ENCODE measurements around the gene EIF4G3.
"Not testable (repeated sequence)": the region's sequence is repeated elsewhere in the genome, so short reads cannot be mapped to it uniquely, and the experiment has no call there.

EIF4G3 gene

DNA sequence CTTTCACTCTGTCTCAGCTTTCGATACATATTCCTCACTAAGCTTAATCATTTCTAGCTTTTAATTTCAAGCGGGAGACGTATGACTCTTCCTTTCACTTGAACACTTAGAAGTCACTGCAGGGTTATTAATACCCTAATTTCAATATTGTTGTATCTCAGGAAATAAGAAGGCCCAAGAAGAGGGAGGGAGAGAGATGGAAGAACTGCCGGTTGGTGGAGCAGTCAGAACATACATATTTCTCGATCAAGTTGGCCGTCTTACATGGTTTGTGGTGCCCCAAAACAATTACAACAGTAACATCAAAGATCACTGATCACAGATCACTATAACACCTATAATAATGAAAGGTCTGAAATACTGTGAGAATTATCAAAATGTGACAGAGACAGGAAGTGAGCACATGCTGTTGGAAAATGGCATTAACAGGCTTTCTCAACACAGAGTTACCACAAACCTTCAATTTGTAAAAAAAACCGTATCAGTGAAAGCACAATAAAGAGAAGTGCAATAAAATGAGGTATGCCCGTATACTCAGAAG lies 244.2 kb downstream of the EIF4G3 start:
- DNase-seq = peak in 1 of 2 donors; percentile 20

DNA sequence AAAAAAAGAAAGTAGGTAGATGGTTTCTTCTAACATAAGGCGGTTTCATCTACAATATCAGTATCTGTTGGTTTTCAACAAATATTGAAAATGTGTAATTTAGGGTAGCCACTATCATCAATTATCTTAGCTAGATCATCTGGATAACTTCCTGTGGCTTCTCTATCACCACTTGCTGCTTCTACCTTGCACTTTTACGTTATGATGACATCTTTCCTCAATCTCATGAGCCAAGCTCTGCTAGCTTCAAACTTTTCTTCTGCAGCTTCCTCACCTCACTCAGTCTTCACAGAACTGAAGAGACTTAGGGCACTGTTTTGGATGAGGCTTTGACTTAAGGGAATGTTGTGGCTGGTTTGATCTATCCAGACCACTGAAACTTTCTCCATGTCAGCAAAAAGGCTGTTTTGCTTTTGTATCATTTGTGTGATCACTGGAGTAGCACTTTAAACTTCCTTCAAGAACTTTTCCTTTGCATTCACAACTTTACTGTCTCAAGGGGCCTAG lies 244.7 kb downstream of the EIF4G3 start:
- no peak for DNase-seq

DNA sequence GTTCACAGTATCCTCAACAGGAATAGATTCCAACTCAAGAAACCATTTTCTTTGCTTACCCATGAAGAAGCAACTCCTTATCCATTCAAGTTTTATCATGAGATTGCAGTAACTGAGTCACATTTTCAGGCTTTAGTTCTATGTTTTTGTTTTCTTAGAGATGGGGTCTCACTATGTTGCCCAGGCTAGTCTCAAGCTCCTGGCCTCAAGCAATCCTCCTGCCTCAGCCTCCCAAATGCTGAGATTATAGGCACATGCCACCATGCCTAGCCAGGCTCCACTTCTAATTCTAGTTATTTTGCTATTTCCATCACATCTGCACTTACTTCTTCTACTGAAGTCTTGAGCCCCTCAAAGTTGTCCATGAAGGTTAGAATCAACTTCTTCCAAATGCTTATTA lies 246.3 kb downstream of the EIF4G3 start:
- no peak for DNase-seq

DNA sequence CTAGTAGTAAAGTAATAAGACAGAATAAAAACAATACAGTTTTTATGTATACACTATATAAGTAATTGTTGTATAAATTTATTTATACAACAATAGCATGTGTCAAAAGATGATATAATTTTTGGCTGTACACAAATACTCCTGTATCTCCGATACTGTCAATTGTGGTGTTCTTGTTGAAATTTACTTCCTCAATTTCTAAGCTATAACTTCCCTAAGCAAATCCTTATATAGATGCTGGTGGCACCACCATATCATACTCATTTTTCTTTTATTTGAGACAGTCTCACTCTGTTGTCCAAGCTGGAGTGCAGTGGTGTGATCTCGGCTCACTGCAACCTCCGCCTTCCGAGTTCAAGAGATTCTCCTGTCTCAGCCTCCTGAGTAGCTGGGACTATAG lies 248.6 kb downstream of the EIF4G3 start:
- DNase-seq = peak in 1 of 2 donors; percentile 31

DNA sequence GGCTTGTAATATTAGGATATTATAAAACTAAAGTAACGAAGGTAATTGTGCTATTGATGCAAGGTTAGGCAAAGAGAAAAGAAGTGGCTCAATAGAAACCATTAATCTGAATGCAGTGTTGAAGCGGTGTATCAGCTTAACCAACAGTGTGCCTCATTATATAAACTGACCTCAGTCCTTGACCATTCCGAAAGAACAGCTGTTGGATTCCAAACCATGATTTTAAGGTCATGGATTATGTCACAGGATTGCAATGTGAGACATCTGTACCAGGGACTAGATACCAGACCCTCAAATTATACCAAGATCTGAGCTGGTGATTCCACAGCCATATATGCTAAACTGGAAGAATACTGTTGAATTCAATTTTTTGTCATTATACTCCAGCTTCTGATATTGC lies 255.4 kb downstream of the EIF4G3 start:
- no peak for DNase-seq

DNA sequence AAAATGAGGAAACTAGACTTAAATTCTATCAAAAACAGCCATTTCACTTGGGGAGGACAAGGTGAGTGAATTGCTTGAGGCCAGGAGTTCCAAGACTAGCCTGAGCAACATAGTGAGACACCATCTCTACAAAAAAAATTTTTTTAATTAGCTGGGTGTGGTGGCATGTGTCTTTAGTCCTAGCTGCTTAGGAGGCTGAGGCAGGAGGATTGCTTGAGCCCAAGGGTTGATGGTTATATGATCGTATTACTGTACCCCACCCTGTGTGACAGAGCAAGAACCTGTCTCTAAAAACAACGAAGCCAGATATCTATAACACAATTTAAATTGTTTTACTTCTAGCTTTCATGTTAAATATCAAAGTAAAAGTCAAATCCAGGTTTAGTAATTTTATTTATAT lies 263.5 kb downstream of the EIF4G3 start:
- no peak for DNase-seq

DNA sequence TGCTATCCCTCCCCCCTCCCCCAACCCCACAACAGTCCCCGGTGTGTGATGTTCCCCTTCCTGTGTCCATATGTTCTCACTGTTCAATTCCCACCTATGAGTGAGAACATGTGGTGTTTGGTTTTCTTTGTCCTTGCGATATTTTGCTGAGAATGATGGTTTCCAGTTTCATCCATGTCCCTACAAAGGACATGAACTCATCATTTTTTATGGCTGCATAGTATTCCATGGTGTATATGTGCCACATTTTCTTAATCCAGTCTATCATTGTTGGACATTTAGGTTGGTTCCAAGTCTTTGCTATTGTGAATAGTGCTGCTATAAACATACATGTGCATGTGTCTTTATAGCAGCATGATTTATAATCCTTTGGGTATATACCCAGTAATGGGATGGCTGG lies 269.2 kb downstream of the EIF4G3 start:
- not testable (repeated sequence) for DNase-seq

DNA sequence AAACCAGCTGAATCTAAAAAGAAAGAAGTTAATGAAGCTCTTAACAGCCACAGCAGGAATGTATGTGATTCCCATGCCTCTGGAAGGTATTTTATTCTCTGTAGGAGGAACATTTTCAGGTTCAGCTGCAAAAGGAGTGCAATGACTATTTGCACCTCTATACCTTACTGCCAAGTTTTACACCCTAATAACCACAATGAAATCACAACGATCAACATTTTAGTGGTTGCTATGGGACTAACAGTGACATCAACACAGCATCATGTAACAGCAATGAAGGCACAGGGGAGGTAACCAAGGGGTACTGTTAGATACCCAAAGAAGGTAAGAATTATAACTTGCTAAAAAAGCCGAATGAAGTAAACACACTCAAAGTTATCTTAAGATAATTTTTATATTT lies 273.3 kb downstream of the EIF4G3 start:
- DNase-seq = no peak

DNA sequence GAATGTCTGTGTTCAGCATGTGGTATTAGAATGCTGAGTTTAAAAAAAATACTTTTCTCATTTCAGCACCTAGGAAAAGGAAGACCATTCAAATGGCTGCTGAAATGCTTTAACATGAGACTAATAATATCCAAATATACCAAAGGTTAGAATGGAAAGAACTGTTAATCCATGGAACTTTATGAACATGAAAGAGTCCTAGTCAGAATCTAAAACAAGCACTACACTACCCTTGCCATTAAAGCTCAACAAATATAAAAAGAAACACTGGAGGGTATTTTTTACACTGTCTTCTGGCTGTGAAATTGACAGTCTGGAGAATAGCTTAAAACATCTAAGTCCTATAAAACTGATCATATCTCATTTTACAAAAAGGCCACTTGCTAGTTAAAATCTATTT lies 276.6 kb downstream of the EIF4G3 start:
- DNase-seq = no peak

DNA sequence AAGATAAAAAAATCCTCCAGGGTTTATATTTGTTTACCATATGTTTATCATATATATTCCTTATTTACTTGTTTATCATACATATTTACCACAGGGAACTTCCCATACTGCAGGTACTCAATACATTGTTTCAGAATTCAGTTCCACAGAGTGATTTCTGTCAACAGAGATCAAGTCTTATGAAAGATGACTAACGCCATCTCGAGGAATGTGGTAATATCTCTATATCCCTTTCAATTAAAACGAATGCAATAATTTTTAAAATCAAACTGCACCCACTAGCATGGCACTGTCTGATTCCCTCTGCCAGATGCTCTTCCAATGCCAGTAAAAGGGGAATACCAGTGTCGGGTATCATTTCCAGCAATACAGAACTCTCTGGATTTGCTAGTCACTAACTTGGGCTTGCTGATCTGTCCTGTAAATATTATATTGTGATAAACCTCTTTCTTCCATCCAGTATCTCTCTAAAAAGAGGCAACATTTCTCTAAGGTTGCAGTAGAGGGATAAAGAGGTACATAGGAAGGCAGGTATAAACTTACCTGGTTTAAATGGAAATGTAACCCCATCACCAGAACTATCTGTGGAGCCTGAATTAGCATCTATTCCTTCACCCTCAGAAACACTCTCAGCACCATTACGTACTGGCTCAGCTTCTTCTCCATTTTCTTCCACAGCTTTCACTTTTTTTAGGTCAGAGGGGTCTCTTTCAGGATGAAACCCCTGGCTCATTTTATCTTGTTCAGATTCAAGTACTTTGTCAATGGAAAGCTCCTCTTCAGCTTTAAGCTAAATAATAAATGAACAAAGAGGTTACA lies 277.3 kb downstream of the EIF4G3 start:
- no peak for DNase-seq

DNA sequence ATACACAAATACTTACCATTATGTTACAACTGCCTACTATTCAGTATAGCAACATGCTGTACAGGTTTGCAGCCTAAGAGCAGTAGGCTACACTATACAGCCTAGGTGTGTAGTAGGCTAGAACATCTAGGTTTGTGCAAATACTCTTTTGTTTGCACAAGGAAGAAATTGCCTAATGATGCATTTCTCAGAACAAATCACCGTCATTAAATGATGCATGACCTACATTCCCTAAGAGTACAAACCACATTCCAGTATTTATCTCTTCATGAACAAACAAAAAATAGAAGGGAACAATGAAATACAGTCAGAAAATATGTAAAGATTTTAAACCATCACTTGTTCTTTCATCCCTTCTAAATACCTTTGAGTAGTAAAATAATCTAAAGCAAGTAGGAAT lies 279.9 kb downstream of the EIF4G3 start:
- DNase-seq = no peak

DNA sequence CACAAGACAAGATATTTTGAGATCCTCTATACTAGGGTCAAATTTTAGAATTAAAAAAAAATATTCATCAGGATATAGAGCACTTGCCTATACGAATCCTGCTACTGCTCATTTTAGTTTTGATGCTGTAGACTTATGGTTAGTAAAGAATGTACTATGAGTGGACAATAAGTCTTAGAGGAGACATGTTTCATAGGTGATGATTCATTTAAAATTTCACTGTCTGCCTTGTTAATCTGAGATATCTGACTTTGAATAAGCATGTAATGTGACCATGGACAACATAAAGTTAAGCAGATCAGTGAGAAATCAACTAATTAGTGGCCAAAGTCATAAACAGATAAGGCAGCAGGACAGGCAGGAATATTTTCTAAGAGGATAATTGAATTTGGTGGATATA lies 282.8 kb downstream of the EIF4G3 start:
- no peak for DNase-seq

DNA sequence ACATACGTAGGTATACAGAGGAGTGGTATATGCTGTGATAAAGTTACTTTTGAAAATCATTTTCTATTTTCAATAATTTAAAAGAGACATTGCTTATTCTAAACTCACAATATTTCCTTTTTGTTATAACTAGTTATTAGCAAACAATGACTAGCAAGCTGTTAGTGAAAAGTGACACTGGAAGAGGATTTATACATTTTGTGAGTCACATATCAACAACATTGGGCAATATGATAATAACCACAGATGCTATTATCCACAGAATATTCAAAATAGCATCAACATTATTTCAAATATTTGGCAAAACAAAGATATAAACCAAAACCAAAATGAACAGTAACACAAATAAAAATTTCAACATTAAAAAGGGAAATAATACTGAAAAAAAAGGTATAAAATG lies 285.6 kb downstream of the EIF4G3 start:
- no peak for DNase-seq

DNA sequence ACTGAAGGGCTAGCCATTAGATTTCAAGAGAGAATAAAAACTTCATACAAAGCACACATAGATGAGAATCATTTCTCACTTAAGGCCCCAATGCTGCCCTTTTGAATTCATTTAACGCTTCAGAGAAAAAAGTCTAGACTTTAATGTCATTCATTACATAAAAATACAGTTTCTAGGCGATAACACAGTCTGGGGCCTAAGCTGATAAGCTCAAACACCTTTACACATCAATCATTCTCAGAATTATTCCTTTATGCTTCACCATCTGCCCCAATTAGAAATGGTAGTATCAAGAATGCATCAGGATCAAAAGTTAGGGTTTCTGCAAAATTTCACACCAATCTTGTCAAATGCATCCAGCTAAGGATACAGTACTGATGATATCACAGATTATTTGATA lies 289.5 kb downstream of the EIF4G3 start:
- DNase-seq = no peak

DNA sequence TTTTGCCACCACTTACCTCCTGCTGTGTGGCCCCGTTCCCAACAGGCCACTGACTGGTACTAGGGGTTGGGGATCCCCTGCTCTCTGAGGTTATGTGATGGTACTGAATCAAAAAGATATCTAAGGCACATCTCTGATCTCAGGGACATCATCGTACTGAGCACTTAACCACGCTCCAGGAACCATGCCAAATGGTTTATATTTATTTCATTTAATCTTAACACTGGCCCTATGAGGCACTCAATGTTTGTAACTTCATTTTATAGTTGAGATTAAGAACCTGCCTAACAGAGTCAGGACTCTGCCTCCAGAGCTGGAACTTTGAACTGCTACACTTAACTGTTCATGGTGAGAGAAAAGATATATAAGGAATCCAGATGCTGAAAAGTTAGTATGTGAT lies 291.6 kb downstream of the EIF4G3 start:
- no peak for DNase-seq

DNA sequence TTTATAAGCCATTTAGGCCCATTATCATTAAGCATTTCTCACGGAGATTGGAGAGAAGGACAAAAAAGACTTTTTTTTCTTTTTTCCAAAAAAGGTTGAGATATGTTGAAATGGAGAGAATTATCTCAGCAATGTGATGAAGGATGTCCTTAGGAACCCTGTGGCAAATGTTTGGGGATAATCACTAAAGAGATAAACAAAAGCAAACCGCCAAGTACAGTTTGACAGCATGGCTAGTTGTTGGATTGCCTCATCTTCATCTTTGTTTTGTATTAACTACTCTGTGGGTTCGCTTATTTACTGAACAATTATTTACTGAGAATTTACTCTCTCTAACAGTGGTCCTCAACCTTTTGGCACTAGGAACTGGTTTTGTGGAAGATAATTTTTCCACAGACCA lies 292.2 kb downstream of the EIF4G3 start:
- DNase-seq = no peak

DNA sequence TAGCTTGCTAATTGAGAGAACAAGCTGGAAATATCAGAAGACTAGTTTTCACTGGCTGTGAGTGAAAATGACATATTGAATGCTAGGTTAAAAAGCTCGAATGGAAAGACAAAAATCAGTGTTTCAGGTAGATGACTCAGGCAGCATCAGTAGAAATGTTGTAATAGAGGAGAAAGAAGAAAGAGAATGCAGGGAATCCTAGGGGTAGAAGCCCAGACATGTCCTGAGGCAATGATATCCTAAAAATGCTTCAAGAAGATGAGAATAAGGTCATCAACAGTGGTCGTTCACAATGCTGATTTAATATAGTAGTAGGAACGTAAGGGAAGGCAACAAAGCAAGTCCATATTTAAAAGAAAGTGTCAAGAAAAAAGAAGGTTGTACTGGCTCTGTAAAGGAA lies 292.9 kb downstream of the EIF4G3 start:
- DNase-seq = no peak

DNA sequence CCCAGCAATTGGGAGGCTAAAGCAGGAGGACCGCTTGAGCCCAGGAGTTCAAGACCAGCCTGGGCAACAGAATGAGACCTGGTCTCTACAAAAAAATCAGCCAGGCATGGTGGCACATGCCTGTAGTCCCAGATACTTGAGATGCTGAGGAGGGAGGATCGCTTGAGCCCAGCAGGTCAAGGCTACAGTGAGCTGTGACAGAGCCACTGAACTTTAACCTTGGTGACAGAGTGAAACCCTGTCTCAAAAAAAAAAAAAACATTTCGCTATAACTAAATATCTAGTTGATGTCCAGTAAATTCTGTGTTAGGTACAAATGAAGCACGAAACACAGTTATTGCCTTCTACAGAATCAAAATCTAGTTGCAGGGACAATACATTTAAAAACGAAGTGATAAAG lies 293.9 kb downstream of the EIF4G3 start:
- DNase-seq = no peak

DNA sequence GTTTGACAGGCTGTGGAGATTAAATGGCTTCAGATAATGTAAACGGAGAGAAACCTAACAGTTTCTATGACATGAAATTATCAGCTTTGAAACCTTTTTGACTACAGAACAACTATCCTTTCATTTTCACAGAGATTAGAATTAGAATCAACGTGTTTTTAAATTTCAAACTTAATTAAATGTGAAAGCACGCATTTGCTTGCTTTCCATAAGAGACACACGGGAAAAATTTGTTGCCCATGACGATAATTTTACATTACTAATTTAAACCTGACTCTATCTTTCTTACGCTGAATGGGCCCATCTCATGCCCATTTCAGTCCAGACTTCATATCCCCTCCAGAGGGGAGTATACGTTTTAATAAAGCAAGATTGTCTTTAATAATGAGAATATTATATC lies 297.9 kb downstream of the EIF4G3 start:
- DNase-seq = no peak

DNA sequence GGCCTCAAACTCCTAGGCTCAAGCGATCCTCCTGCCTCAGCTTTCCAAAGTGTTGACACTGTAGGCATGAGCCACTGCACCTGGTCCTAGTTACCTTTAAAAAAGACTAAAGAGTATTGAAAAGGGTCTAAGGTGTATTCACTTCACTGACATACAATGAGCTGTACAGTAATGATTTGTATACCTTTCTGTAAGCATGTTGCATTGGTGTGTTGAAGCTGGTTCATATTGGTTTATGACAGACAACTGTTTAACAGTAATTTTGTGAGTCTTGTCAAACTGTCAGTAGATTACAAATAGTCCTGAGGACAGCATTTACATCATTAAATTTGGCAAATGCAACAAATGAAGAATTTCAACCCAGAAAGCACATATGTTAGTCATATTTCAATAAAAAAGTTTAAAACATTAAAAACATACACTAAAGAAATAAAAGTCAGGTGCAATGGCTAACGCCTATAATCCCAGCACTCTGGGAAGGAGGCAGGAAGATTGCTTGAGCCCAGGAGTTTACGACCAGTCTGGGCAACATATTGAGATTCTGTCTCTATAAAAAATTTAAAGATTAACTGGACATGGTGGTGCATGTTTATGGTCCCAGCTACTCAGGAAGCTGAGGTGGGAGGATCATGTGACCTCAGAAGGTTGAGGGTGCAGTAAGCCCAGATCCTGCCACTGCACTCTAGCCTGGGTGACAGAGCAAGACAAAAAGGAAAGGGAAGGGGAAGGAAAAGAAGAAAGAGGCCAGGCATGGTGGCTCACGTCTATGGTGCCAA lies 301.3 kb downstream of the EIF4G3 start:
- DNase-seq = no peak

DNA sequence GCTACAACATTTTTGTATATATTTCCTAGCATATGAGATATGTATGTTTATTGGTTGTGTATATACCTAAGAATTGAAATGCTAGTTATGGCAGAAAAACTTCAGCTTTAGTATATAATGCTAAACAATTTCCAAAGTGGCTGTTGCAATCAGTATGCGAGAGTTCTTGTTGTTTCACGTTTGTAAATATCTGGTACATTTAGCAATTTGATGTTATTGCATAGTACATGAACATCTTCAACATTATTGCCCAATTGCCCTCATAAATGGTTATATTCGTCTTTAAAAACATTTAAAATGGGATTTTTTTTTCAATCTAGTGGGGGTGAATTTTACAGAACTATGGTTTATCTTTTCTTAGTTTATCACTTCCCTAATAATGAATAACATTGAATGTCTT lies 303.4 kb downstream of the EIF4G3 start:
- DNase-seq = peak in 1 of 2 donors; percentile 24

DNA sequence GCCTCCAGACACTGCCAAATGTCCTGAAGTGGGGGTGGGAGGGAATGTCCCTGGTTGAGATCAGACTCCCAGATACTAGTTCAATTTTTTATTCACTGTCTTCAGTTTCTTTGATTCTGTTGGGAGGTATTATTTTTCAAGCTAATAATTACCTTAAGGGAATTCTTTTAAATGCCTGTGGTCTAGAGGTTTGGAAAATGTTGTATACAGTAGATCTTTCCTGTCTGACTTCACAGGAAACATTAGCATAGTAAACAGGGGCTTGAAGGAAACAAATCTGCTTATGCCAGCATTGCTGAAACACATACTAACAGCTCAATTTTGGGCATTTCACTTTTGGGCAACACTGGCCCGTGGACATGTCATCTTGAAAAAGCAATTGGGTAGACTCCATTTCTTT lies 305.3 kb downstream of the EIF4G3 start:
- no peak for DNase-seq

DNA sequence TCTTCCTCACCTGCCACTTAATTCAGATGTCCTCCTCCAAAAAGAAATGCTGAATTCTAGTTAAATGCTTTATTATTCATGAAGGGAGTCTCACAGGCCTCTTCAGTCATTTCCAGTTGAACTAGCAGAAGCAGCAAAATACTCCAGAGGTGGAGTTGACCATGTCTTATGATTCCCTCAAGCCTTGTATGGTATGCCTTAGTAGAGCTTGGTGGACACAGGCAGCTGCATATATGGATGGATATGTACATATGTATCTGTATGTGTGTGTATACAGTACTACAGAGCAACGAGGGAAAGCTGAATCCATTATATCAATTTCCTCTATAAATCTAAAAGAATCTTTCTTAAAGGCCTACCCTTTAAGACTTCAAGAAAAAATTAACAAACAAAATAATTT lies 306.0 kb downstream of the EIF4G3 start:
- DNase-seq = no peak

DNA sequence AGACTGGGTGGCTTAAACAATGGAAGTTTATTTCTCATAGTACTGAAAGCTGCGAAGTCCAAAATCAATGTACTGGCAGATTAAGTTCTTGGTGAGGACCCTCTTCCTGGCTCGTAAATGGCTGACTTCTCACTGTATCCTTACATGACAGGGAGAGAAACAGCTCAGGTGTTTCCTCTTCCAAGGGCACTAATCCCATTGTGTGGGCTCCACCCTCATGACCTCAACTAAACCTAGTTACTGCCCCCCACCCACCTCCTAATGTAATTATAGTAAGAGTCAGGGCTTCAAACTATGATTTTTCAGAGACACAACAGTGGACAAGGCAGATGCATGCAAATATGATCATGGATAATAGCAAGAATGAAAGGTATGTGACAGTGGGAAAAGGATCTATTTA lies 308.4 kb downstream of the EIF4G3 start:
- no peak for DNase-seq

All from inflammatory macrophage (primary cell).